WERI-Rb-1 (cell line): Measurements from ENCODE around the gene MACROD2.

Experiments used
- DNase-seq: peaks from one replicate; pipeline ENCODE4 v3.0.0-alpha.2; 2020
- H3K27ac ChIP-seq: fragments of 250-450 bp; sonication (Bioruptor Pico); 2 replicates; pipeline ENCODE4 v1.5.1; 2020; ENCODE audit warnings: mild to moderate bottlenecking, moderate library complexity
- H3K27me3 ChIP-seq: fragments of 250-450 bp; sonication (Bioruptor Pico); 2 replicates; pipeline ENCODE4 v1.5.1; 2021; ENCODE audit warnings: mild to moderate bottlenecking, low read depth, moderate library complexity; ENCODE audit not compliant: insufficient read depth, severe bottlenecking
- H3K36me3 ChIP-seq: fragments of 250-450 bp; sonication (Bioruptor Pico); 2 replicates; pipeline ENCODE4 v1.5.1; 2020; ENCODE audit warnings: mild to moderate bottlenecking, moderate library complexity
- H3K4me3 ChIP-seq: 2 replicates; pipeline ENCODE4 v1.5.1; 2011; ENCODE audit warnings: low read depth, mild to moderate bottlenecking, control low read depth, low read length
- H3K9me3 ChIP-seq: fragments of 250-450 bp; sonication (Bioruptor Pico); 2 replicates; pipeline ENCODE4 v1.5.1; 2021; ENCODE audit warnings: mild to moderate bottlenecking, moderate library complexity; ENCODE audit not compliant: severe bottlenecking
- TF ChIP-seq, protein P1 (sequence below): IDR thresholded peaks from 2 replicates; pipeline ENCODE4 v1.5.1; 2011; ENCODE audit warnings: low read depth, mild to moderate bottlenecking, control low read depth, inconsistent platforms, low read length

The MACROD2 gene

DNA sequence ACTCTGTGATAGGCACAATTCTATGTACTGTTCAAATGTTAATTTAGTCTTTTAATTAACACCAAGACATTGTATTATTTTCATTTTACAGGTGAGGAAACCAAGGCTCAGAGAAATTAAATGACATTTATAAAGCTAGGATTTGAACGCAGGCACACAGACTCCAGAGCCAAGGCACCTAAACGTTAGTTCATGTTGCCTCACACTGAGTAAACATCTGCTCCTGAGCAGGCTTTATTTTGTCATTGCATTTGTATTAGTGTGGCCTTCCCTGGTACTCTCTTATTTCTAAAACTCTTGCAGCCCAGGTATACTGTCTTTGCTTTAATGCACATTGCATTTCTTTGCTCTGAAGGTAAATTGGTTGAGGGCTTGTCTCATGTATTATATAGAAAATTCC is 605.2 kb downstream of the MACROD2 start:
- no peaks in the 10 kb centered on the region for H3K27me3 ChIP-seq
- DNase-seq: no peak
- no peaks in the 10 kb centered on the region for H3K36me3 ChIP-seq
- no peaks in the 10 kb centered on the region for H3K9me3 ChIP-seq
- TF ChIP-seq, protein P1, sequence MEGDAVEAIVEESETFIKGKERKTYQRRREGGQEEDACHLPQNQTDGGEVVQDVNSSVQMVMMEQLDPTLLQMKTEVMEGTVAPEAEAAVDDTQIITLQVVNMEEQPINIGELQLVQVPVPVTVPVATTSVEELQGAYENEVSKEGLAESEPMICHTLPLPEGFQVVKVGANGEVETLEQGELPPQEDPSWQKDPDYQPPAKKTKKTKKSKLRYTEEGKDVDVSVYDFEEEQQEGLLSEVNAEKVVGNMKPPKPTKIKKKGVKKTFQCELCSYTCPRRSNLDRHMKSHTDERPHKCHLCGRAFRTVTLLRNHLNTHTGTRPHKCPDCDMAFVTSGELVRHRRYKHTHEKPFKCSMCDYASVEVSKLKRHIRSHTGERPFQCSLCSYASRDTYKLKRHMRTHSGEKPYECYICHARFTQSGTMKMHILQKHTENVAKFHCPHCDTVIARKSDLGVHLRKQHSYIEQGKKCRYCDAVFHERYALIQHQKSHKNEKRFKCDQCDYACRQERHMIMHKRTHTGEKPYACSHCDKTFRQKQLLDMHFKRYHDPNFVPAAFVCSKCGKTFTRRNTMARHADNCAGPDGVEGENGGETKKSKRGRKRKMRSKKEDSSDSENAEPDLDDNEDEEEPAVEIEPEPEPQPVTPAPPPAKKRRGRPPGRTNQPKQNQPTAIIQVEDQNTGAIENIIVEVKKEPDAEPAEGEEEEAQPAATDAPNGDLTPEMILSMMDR: no peak
- H3K27ac ChIP-seq: no peak overlapping the region
- H3K4me3 ChIP-seq: no peak overlapping the region

DNA sequence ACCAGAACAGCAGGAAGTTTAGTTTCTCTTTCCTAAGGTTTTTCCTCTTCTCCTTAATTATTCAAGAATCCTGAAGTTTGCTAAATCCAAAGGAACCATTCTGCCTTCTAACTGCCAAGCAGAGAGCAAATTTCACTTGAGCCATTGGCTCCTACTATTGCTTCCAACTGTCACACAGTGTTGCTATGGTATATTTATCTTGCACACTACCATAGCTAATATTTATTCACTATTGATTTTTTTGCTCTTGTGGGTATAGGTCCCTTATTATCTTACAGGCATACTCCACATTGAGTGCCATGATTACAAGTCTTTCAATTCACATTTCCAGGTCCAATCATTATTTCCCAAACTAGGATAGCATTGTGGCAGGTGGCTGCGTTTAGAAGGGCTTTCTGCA is 608.8 kb downstream of the MACROD2 start:
- no peaks in the 10 kb centered on the region for H3K9me3 ChIP-seq
- no peaks in the 10 kb centered on the region for H3K27me3 ChIP-seq
- H3K27ac ChIP-seq: no peak overlapping the region
- H3K36me3 ChIP-seq: no peaks in the 10 kb centered on the region
- H3K4me3 ChIP-seq: no peak overlapping the region
- TF ChIP-seq, protein P1: no peak
- no peak for DNase-seq

DNA sequence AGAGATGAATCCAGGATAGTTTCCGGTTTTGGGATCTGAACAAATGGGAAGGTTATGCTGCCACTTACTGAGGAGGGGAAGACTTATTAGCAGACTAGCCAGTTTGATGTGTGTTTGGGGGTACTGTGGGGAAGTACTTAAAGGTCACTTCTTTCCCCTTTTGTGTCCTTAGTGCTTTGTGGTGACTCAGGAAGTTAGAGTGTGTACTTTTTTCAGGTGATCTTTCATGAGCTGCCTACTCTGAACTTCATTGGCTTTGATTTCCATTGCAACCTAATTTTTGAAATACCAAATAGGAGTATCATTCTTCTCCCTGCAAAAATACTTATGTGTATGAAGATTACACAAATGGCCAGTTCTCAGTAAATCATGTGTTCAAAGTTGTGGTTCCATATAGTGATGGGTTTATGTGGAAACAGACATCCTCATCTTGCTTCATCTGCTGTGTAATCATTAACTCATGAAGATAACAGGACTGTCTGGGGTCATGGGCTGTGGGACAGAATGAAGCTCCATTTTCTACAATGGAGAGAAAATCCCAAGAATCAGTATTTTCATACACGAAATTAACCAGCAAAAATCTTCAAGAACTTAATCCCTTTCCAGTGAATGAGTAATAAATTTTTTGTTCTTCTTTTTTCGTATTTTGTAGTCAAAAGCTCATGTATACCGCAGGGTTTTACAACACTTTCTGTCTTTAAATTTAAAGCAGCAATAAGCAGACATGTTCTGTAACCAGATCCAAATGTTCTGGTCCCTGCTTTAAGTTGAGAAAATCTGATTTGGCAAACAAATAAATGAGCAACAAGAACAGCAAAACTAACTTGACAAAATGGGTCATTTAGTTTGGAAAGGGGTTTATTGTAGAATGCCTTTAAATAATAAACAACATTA is 614.3 kb downstream of the MACROD2 start:
- Histone ChIP-seq H3K27me3 (no peaks in the 10 kb centered on the region), H3K27ac (no peak overlapping the region), H3K36me3 (no peaks in the 10 kb centered on the region), H3K9me3 (no peaks in the 10 kb centered on the region), H3K4me3 (no peak overlapping the region)
- TF ChIP-seq, protein P1: no peak
- DNase-seq: no peak

DNA sequence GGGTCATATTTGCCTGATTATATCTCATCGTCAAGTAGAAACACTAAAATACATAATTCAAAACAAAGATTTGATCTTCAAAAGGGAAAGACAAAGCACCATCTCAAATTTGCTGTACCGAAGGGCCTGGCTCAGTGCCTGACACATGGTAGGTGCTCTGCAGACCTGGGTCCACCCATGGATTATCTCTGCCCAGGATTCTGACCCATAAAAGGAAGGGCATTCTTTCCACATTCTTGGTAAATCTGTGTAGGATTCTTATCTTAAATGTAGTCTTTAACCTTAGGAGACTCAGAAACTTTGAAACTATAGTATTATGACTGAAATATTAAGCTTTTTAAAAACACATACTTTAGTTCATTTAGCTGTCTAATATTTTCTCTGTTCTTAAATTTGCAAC is 616.2 kb downstream of the MACROD2 start:
- Histone ChIP-seq H3K36me3 (no peaks in the 10 kb centered on the region), H3K4me3 (no peak overlapping the region), H3K9me3 (no peaks in the 10 kb centered on the region), H3K27ac (no peak overlapping the region), H3K27me3 (no peaks in the 10 kb centered on the region)
- TF ChIP-seq, protein P1: no peak
- DNase-seq: no peak

DNA sequence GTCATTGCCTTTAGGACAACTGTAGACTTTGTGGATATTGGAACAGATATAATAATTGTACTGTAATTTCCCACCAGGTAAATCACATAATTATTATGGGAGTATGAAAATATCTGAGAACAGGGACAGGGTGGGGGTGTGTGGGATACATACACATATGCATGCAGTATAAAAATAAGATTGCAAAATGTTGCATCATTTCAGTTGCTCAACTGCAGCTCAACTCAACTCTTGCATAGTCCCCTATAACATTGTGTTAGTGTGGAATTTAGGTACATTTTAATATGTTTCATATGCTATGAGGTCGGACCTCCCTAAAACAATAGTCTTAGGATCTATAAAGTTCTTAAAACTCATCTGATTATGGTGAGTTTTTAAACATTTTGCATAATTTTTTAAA is 617.1 kb downstream of the MACROD2 start:
- TF ChIP-seq, protein P1: no peak
- Histone ChIP-seq H3K27me3 (no peaks in the 10 kb centered on the region), H3K4me3 (no peak overlapping the region), H3K36me3 (no peaks in the 10 kb centered on the region), H3K27ac (no peak overlapping the region), H3K9me3 (no peaks in the 10 kb centered on the region)
- no peak for DNase-seq
